T-cell (primary cell): ENCODE data around the gene DBH. TPM values are rescaled to one million over a fixed set of nuclear protein-coding genes. Genes with fewer than 3 reads are reported as not detected.

Source experiments
- ATAC-seq, 4 experiments: fragments of 200-7000 bp in 3 of 4; fragments of 150-1000 bp in 1 of 4; cut with Tn5 transposase; replicated peaks in 1 of 4; 1 replicate in 3 of 4; 2 replicates in 1 of 4; pipeline ENCODE4 v1.10.0; 2021; ENCODE audit warnings: moderate library complexity in 3 of 4, mild to moderate bottlenecking in 2 of 4, moderate number of reproducible peaks in 1 of 4
- CTCF ChIA-PET, 2 donors: fragments of 300-600 bp; sonication (Branson Sonifier 250); formaldehyde crosslinking; loops; one replicate each; lab custom pipeline; 2022; ENCODE audit warnings: antibody characterized with exemption in 2 of 2; lab: Charles Lee
- POLR2A ChIA-PET, 2 donors: fragments of 300-600 bp; sonication (Branson Sonifier 250); formaldehyde crosslinking; loops; one replicate each; lab custom pipeline; 2022; ENCODE audit warnings: antibody characterized with exemption in 2 of 2; lab: Charles Lee
- DNase-seq, 35 experiments: peaks; one replicate each; pipeline versions ENCODE4 v3.0.0 to v3.0.0-alpha.2; 2013 to 2023
- H3K27ac ChIP-seq: one replicate; pipeline ENCODE4 v1.5.1; 2013; ENCODE audit warnings: low read length
- H3K27me3 ChIP-seq, 2 experiments: replicated peaks in 1 of 2; 1 replicate in 1 of 2; 2 replicates in 1 of 2; pipeline versions ENCODE4 v1.6.1 to v1.7.0; 2013; ENCODE audit warnings: low read length in 1 of 2, mixed read lengths in 1 of 2; ENCODE audit not compliant: control insufficient read depth in 2 of 2, insufficient read depth in 2 of 2; ENCODE audit errors: extremely low read depth in 1 of 2
- H3K36me3 ChIP-seq, 2 donors: 1 replicate in 1 of 2; 2 replicates in 1 of 2; pipeline versions ENCODE4 v1.6.1 to v1.7.0; 2013; ENCODE audit warnings: low read length in 1 of 2; ENCODE audit not compliant: control insufficient read depth in 2 of 2, insufficient read depth in 1 of 2; ENCODE audit errors: extremely low read depth in 1 of 2
- H3K4me1 ChIP-seq, 2 experiments: 1 replicate in 1 of 2; 2 replicates in 1 of 2; pipeline versions ENCODE4 v1.6.1 to v1.7.0; 2013; ENCODE audit warnings: low read length in 2 of 2, mixed read lengths in 1 of 2; ENCODE audit not compliant: insufficient read depth in 2 of 2, control insufficient read depth in 1 of 2; ENCODE audit errors: extremely low read depth in 1 of 2
- H3K4me3 ChIP-seq, 2 donors: 1 replicate in 1 of 2; 2 replicates in 1 of 2; pipeline versions ENCODE4 v1.5.1 to v1.7.0; 2013; ENCODE audit warnings: mild to moderate bottlenecking in 2 of 2, low read length in 1 of 2, moderate library complexity in 1 of 2; ENCODE audit not compliant: control insufficient read depth in 1 of 2; ENCODE audit errors: extremely low read depth in 1 of 2
- H3K9me3 ChIP-seq: 2 replicates; pipeline ENCODE4 v1.7.0; 2013
- H3K27ac Mint-ChIP-seq, 2 donors: one replicate each; pipeline ENCODE4 v1.8.0; 2020 to 2021; ENCODE audit warnings: mild to moderate bottlenecking in 2 of 2, mixed read lengths in 2 of 2
- H3K27me3 Mint-ChIP-seq, 2 donors: one replicate each; pipeline ENCODE4 v1.8.0; 2021 to 2022; ENCODE audit warnings: mixed read lengths in 2 of 2
- H3K36me3 Mint-ChIP-seq: one replicate; pipeline ENCODE4 v1.8.0; 2021; ENCODE audit warnings: mixed read lengths
- H3K4me1 Mint-ChIP-seq, 3 donors: one replicate each; pipeline ENCODE4 v1.8.0; 2020 to 2022; ENCODE audit warnings: mixed read lengths in 3 of 3, mild to moderate bottlenecking in 1 of 3
- H3K4me3 Mint-ChIP-seq, 3 donors: one replicate each; pipeline ENCODE4 v1.8.0; 2020 to 2022; ENCODE audit warnings: mild to moderate bottlenecking in 3 of 3, mixed read lengths in 3 of 3, moderate library complexity in 3 of 3
- H3K9me3 Mint-ChIP-seq, 3 donors: one replicate each; pipeline ENCODE4 v1.8.0; 2020 to 2022; ENCODE audit warnings: mixed read lengths in 3 of 3
- WGBS: methylation state at CpG from one replicate; pipeline ENCODE4 v1.1.5; 2013; ENCODE audit warnings: missing lambda C conversion rate; ENCODE audit not compliant: insufficient coverage; 5-methylcytosine and 5-hydroxymethylcytosine counted together
- total RNA-seq, 35 experiments: library from RNA in 6 of 35; stranded (reverse) in 6 of 35; fragments of 120-200 nt in 1 of 35; gene quantifications; one replicate each; pipeline versions ENCODE4 v1.2.1 to v1.2.4 and lab custom pipeline; 2013 to 2026

The DBH gene
- total RNA-seq, 5 donors from 2014 or later (not counting 1 experiment from before 2014, with no cell fraction given), result 0.26 to 0.82 (median 0.32) TPM

DNA sequence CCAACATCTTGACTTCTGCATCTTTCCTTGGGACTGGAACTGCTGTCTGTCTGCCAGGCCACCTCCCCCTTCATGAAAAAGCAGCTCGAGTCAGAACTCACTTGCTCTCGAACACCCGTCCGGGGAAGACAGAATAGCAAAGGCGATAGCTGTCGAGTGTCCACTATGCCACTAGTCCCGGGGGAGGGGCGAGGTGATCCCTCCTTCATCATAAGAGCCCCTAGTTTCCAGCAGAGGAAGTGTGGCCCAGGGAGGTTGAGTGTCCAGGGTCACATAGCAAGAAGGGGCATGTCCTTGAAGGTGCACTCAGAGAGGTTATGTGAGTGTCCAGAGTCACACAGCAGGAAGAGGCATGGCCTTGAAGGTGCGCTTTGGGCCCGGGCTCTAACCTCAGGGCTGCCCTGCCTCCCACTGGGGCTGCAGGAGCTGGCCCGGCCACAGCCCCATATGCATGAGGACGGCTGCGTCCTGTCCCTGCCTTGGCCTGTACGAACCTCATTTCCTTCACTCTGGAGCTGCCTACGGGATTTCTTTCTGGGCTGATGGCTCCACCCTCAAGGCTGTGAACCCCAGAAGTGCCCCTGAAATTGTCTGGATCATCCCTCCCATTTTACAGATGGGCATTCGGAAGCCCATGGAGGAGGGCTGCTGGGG is 6.7 kb downstream of the DBH start:
- DNase-seq, result no peak
- no peaks in the 10 kb centered on the region for H3K27me3 Mint-ChIP-seq
- peaks cover 0 to 9% (median 4%) of the 10 kb centered on the region in 3 donors for H3K4me1 Mint-ChIP-seq
- Histone ChIP-seq H3K27me3 (peaks cover 0 to 29% of the 10 kb centered on the region in 2 experiments), H3K9me3 (no peaks in the 10 kb centered on the region), H3K4me1 (peaks cover 0 to 9% of the 10 kb centered on the region in 2 experiments), H3K4me3 (no peak overlapping the region), H3K36me3 (no peaks in the 10 kb centered on the region), H3K27ac (no peak overlapping the region)
- no peaks in the 10 kb centered on the region for H3K36me3 Mint-ChIP-seq
- 87% methylated on average over 7 of the region's 16 CpGs for WGBS
- ChIA-PET POLR2A (no interaction called here), CTCF (no interaction called here)
- no peaks in the 10 kb centered on the region for H3K9me3 Mint-ChIP-seq
- no peak overlapping the region for H3K4me3 Mint-ChIP-seq
- no peak for ATAC-seq
- no peak overlapping the region for H3K27ac Mint-ChIP-seq

DNA sequence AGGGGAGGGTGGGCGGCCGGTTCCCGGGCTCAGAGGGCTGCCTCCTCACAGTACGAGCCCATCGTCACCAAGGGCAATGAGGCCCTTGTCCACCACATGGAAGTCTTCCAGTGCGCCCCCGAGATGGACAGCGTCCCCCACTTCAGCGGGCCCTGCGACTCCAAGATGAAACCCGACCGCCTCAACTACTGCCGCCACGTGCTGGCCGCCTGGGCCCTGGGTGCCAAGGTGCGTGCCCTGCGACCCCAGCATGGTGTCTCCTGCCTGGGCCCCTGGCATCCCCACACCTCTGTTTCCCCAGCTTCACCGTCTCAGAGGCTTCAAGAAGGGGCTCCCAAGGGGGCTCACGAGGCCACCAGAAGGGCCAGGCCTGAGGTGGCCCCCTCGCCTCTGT is 7.2 kb downstream of the DBH start:
- H3K4me1 Mint-ChIP-seq, result peaks cover 0 to 9% (median 4%) of the 10 kb centered on the region in 3 donors
- no peaks in the 10 kb centered on the region for H3K36me3 Mint-ChIP-seq
- no peaks in the 10 kb centered on the region for H3K36me3 ChIP-seq
- peaks cover 0 to 33% of the 10 kb centered on the region in 2 experiments for H3K27me3 ChIP-seq
- H3K9me3 Mint-ChIP-seq, result no peaks in the 10 kb centered on the region
- WGBS, result 88% methylated on average over 20 of the region's 20 CpGs
- peaks cover 0 to 9% of the 10 kb centered on the region in 2 experiments for H3K4me1 ChIP-seq
- no peak for DNase-seq
- no peak overlapping the region for H3K27ac ChIP-seq
- H3K27ac Mint-ChIP-seq, result no peak overlapping the region
- ATAC-seq, result no peak
- no peaks in the 10 kb centered on the region for H3K9me3 ChIP-seq
- CTCF ChIA-PET, result no interaction called here
- H3K4me3 Mint-ChIP-seq, result no peak overlapping the region
- peaks cover 0 to 4% of the 10 kb centered on the region in 2 donors for H3K27me3 Mint-ChIP-seq
- POLR2A ChIA-PET, result no interaction called here
- H3K4me3 ChIP-seq, result no peak overlapping the region

DNA sequence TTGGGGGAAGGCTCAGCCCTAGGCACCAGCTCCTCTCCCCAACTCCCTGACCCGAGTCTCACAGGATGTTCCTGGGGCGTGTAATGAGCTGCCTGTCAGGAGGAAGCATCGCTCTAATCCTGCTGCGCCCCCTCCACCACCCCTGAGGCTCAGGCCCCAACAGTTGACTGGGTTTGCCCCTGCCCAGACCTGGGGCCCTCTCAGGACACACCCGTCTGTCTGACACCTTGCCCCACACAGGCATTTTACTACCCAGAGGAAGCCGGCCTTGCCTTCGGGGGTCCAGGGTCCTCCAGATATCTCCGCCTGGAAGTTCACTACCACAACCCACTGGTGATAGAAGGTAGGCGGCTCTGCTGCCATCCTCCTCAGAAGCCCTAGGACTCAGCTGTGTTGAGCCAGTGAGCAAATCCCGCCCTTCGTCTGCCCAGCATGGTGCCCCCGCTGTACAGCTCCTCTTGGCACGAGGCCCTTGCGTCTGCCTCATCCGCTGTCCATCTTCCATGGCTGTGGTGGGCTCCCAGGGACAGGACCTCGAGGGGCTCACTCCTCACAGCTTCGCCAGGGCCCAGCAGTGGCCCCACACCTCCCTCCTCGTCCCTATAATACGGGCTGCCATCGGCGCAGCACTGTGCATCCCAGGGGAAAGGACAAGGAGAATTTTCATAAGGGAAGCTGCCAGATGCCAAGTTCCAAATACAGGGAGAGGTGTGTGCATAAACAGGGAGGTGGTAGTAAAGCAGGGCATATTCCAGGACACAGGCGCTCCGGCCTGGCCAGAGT is 8.0 kb downstream of the DBH start:
- peaks cover 0 to 33% of the 10 kb centered on the region in 2 experiments for H3K27me3 ChIP-seq
- H3K9me3 ChIP-seq, result no peaks in the 10 kb centered on the region
- ChIA-PET CTCF (no interaction called here), POLR2A (no interaction called here)
- Mint-ChIP-seq H3K4me3 (no peak overlapping the region), H3K27me3 (peaks cover 0 to 4% of the 10 kb centered on the region in 2 donors), H3K4me1 (peaks cover 0 to 9% (median 4%) of the 10 kb centered on the region in 3 donors), H3K9me3 (no peaks in the 10 kb centered on the region), H3K36me3 (no peaks in the 10 kb centered on the region), H3K27ac (no peak overlapping the region)
- ATAC-seq, result no peak
- WGBS, result 91% methylated on average over 14 of the region's 23 CpGs
- no peak overlapping the region for H3K27ac ChIP-seq
- no peaks in the 10 kb centered on the region for H3K36me3 ChIP-seq
- H3K4me1 ChIP-seq, result peaks cover 0 to 9% of the 10 kb centered on the region in 2 experiments
- no peak overlapping the region for H3K4me3 ChIP-seq
- DNase-seq, result no peak

DNA sequence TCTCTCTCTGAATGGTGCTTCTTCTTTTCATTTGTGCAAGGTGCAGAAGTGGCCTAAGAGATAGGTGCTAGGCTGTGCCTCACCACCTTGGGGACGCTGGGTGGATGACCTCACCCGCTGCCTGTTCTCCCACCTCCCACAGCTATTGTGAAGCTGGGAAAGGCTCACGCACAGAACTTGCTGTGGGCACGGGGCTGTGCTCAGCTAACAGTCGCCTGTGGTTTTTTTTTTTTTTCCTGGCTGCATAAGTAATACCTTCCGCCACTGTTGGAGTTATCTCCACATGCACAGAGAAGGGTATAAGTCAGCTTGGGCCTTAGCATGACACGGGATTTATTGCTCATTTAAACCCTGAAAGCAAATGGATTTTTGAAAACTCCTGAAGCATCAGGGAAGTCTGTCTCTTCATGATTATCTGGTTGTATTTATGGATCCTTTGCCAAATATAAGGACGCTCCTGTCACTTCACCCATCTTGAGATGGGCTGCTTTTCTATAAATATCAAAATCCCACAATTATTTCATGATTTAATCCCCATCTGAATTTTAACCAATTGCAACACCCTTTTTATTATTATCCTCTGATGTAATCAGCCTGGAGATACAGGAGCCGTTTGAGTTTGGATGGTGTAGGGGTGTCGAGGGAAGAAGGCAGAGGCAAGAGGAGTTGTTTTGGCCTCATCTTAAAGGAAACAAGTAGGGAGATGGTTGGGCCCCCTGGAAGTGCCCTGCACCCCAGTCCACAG is 9.0 kb downstream of the DBH start:
- Histone ChIP-seq H3K36me3 (no peaks in the 10 kb centered on the region), H3K9me3 (no peaks in the 10 kb centered on the region), H3K27me3 (peaks cover 0 to 40% of the 10 kb centered on the region in 2 experiments), H3K4me1 (peaks cover 0 to 9% of the 10 kb centered on the region in 2 experiments), H3K27ac (no peak overlapping the region), H3K4me3 (no peak overlapping the region)
- no peak for ATAC-seq
- CTCF ChIA-PET, result no interaction called here
- WGBS, result 58% methylated on average over 7 of the region's 10 CpGs
- POLR2A ChIA-PET, result no interaction called here
- Mint-ChIP-seq H3K4me1 (peaks cover 0 to 9% (median 4%) of the 10 kb centered on the region in 3 donors), H3K4me3 (no peak overlapping the region), H3K9me3 (no peaks in the 10 kb centered on the region), H3K36me3 (no peaks in the 10 kb centered on the region), H3K27me3 (peaks cover 0 to 8% of the 10 kb centered on the region in 2 donors), H3K27ac (no peak overlapping the region)
- DNase-seq, result no peak

DNA sequence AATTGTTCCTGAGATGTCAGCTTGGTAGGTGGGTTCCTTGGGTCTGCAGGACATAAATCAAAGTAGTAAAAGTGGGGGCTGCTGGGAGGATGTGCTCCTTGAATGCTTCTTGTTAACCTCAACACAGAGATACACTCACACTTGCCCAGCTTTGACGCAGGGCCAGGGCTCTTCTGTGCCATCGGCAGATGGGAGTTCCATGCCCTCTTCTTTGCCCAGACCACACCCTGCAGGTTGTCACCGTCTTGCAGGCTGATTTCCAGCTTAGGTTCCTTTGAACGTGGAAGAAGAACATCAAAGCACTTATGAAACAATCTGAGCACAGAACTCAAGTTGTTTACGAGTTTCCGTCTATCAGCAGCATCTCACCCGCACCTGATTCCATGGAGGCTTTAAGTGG is 11.0 kb downstream of the DBH start:
- ATAC-seq, result peak in 3 of 4 experiments; percentile 13 to 91 (median 52)
- H3K4me3 ChIP-seq, result no peak overlapping the region
- Mint-ChIP-seq H3K4me3 (peak overlapping the region in 1 of 3 donors; percentile 7), H3K9me3 (no peaks in the 10 kb centered on the region), H3K27ac (no peak overlapping the region), H3K27me3 (peaks cover 0 to 15% of the 10 kb centered on the region in 2 donors), H3K36me3 (no peaks in the 10 kb centered on the region), H3K4me1 (peaks cover 0 to 9% (median 4%) of the 10 kb centered on the region in 3 donors)
- WGBS, result 38% methylated on average over 6 of the region's 7 CpGs
- H3K27me3 ChIP-seq, result peaks cover 0 to 41% of the 10 kb centered on the region in 2 experiments
- H3K27ac ChIP-seq, result no peak overlapping the region
- ChIA-PET CTCF (no interaction called here), POLR2A (no interaction called here)
- peaks cover 0 to 9% of the 10 kb centered on the region in 2 experiments for H3K4me1 ChIP-seq
- H3K36me3 ChIP-seq, result no peaks in the 10 kb centered on the region
- H3K9me3 ChIP-seq, result no peaks in the 10 kb centered on the region
- peak in 9 of 35 experiments; percentile 6 to 40 (median 20) for DNase-seq

DNA sequence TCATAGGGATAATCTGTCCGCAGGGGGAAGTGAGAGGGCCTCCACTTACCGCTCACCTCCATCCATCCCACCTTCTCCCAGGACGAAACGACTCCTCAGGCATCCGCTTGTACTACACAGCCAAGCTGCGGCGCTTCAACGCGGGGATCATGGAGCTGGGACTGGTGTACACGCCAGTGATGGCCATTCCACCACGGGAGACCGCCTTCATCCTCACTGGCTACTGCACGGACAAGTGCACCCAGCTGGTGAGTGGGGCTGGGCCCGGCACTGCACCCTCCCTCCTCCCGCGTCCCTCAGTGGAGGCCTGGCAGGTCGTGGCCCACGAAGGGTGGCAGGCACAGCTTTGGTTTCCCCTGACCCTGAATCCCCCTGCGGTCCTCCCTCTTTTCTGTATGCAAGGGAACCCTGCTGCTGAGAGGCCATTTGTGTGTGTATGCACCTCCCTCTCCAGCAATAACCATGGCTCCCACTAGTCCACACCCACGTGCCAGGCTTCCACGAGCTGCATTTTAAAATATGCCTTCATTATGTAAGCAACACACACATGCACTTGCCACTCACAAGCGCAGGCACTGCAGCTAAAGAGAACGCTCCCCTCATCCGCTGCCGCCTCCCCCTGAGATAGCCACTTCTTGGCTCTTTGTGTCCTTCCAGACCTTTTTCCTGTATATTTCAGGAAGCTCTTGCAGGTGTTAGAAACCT is 11.8 kb downstream of the DBH start:
- Mint-ChIP-seq H3K27me3 (peaks cover 0 to 22% of the 10 kb centered on the region in 2 donors), H3K27ac (no peak overlapping the region), H3K36me3 (no peaks in the 10 kb centered on the region), H3K4me1 (peaks cover 0 to 9% (median 4%) of the 10 kb centered on the region in 3 donors), H3K9me3 (no peaks in the 10 kb centered on the region), H3K4me3 (peak overlapping the region in 1 of 3 donors; percentile 7)
- WGBS, result 84% methylated on average over 17 of the region's 25 CpGs
- Histone ChIP-seq H3K4me1 (peaks cover 0 to 9% of the 10 kb centered on the region in 2 experiments), H3K9me3 (no peaks in the 10 kb centered on the region), H3K27ac (no peak overlapping the region), H3K27me3 (peaks cover 0 to 44% of the 10 kb centered on the region in 2 experiments), H3K4me3 (no peak overlapping the region), H3K36me3 (no peaks in the 10 kb centered on the region)
- POLR2A ChIA-PET, result no interaction called here
- ATAC-seq (no peak), DNase-seq (no peak)
- CTCF ChIA-PET, result no interaction called here
